HG02970 (cell line): ENCODE data around the gene ECEL1.

Experiments used
- ATAC-seq: cut with Tn5 transposase; IDR thresholded peaks from one replicate; pipeline ENCODE4 v1.9.1; 2021; ENCODE audit warnings: mild to moderate bottlenecking, moderate library complexity, moderate number of reproducible peaks; ENCODE audit not compliant: unreplicated experiment, low FRiP score

ECEL1 gene

DNA sequence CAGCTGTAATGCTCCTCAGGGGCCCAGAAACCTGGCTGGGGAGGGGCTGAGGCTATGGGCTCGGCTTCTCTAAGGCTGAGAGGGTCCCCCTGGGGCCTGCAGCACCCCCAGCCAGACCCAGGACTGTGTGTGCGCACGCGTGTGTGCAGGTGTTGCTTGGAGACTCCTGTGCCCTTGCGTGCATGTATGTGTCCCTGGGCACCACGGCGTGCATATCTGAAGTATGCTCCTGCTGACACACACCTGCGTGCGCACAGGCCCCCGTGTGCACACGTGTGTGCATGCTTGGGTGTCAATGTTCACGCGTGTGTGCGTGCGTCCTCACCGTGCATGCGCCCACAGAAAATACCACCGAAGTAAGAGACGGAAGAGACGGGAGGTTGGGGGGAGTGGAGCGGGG lies 14.9 kb upstream of the ECEL1 start:
- no peak for ATAC-seq

DNA sequence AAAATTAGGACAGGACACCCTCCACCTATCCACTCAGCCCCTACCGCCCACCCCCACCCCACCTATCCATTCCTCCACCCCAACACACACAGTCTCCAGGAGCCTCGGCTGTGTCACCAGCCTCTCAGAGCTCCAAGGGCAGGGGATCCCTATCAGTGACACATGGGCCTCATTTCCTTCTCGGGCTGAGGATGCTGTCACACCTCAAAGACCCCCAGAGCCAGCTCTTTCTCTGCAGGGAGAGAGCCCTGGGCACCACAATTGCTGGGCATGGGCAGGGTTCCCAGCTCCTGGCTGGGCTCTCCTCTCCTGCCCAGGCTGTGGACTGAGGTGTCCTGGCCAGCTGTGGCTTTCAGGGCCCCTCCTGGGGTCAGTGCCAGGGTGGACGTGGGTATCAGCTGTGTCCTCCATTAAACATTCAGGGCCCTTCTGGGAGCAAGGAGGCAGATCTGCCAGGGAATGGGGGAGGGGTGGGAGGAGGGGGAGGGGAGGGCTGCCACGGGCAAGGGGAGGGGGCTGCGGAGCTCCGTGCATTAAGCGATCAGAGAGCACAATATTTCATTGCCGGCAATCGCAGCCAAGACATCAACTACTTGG lies 14.3 kb upstream of the ECEL1 start:
- ATAC-seq, result no peak

- ATAC-seq, result no peak
These were observed 13.7 kb upstream of the ECEL1 start for GRCh38 chr2:232501331-232501771.

DNA sequence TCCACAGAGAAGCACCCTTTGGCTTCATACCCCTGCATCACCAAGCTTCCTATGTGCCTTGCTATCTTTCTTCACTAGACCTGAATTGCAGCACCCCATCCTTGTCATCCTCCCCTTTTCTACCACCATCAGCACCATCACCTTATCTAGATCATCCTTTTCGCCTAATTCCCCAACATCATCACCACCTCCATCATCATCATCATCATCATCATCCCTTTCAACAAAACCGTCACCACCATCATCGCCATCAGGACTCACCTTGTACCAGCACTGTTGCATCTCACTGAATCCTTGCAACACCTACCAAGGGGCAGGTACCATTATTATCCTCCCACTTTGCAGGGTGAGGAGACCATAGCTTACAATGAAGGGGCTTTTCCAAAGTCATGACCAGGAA lies 10.8 kb upstream of the ECEL1 start:
- no peak for ATAC-seq

DNA sequence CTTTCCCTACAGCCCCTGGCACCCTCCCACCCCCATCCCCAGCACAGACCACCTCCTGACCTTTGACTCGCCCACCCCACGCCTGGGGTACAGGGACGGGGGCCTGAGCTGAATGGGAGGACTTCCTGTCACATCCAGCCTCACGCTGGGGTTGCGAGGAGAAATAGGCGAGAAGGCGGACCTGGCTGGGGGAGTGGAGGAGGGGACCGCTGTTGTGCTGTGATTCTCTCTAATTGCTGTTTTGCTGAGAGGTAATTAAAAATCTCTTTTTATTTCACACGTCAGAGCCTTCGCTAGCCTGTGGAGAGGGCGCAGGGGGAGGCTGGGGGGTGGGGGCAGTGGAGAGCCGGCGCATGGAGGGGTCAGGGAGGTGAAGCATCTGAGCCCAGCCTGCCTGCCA lies 9.7 kb upstream of the ECEL1 start:
- no peak for ATAC-seq

- no peak for ATAC-seq
These were observed 9.1 kb upstream of the ECEL1 start for GRCh38 chr2:232496501-232497270.

- ATAC-seq, result no peak
These were observed 7.7 kb upstream of the ECEL1 start for GRCh38 chr2:232495292-232495691.

- no peak for ATAC-seq
These were observed 6.9 kb upstream of the ECEL1 start for GRCh38 chr2:232494542-232494941.

DNA sequence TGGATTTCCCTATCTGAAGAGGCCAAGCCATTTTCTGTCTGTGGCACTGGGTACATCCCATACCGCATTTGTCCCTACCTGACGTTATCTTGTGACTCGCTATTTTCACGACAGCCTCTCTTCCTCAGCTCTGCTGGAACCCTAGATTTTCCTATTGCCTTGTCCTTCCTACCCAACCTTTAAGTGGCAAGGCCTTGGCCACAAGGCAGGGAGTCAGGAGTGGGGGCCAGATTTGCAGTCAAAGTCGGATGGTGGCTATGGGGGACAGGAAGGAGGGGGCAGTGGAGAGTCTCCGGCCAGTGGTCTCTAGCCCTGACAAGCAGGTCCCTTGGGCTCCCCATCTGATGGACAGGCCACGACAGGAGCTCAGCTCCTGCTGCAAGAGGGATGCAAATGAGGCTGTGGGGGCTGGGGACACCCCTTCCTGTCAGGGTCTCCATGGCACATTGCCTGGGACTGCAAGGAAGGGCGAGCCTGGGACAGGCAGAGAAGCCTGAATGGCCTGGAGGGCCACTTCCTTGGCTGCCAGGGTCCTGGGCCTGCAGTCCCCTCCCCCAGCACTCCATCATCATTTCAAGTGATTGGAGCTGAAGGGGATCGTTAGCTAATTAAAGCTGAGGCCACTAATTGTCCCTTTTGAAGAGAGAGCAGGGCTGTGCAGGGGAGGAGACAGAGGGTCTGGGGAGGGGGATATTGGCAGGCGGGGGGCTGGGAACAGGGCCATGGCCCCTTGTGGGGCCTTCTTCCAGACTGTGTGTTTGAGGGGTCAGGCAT lies 6.3 kb upstream of the ECEL1 start:
- no peak for ATAC-seq

DNA sequence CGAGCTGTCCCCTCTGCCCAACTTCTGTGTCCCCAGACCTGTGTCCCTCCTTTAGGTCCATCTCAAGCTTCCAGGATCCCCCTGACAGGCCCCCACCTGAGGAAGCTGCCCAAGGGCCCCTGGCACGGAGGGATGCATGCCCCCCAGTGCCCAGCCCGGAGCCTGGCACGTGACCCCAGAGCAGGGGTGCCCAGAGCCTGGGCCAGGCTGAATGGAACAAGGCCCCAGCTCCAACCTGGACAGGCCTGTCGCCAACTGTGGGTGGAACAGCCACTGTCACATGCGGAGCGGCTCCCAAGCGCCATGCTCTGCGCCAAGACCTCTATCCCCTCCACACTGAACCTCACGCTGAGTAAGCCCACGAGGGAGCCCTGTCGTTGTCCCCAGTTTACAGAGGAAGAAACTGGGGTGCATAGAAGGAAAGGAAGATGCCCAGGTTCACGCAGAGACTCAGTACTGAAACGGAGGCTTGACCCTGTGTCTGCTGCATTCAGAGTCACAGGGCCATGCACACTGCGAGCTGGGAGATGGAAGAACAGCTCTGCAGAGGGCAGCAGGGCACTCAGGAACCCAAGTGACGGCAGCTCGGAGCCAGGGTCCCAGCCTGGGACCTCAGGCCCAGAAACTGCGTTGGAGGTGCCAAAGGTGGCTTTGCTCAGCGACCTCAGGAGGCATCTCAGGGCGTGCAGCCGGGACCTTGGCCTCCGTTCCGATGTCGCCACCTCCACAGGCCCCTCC lies 5.5 kb upstream of the ECEL1 start:
- ATAC-seq, result no peak

DNA sequence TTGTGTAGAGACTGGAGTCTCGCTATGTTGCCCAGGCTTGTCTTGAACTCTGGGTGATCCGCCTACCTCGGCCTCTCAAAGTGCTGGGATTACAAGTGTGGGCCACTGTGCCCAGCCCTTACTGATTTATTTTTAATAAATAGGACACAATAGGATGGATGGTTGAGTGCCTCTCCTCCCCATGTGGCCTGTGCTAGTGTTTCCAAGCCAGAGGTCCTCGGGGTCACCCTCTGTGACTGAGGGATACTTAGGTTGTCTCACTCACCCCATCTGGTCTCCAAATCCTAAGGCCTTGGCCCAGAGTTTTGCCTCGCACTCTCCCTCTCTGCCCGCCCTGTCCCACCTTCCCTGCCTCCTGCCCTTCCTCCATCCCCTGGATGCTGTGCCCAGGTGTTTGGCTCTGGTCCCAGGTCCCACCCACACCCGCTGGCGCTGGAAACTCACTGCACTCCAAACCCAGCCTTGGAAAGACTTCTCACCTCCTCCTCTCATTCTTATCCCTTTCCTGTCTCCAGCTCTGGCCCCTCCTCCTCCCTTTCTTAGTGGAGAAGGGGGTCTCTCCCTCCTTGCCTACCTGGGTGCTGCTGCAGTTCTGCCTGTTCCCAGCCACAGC lies 4.7 kb upstream of the ECEL1 start:
- ATAC-seq, result no peak

DNA sequence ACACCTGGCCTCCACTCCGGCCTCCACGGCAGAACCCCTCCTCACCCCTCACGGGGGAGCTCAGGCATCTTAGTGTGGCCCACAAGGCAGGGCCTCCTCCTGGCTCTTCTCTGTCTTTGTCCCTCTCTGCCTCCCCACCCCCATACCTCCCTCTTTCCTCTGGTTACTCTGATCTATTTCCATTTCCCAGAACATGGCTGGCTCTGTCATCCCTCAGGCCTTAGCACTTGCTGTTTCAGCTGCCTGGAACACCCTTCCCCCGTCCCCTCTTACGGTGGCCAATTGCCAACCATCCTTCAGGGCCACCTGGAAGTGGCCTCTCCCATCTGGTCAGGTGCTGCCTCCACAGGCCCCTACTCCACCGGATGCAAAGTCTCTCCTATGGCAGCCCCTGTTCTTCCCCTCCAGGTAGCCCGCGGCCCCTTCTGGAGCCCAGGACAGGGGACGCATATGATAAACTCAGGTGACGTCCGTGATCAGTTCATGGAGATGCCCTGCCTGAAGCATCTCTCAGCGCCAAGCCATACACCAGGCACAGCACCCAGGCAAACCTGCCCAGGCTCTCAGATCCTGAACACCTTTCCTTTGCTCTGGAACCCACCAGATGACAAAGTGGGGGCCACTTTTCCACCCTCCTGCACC lies 3.6 kb upstream of the ECEL1 start:
- ATAC-seq, result no peak

- ATAC-seq, result no peak
These were observed 2.8 kb upstream of the ECEL1 start for GRCh38 chr2:232490221-232491138.

- ATAC-seq, result no peak
These were observed 2.0 kb upstream of the ECEL1 start for GRCh38 chr2:232489516-232490220.

DNA sequence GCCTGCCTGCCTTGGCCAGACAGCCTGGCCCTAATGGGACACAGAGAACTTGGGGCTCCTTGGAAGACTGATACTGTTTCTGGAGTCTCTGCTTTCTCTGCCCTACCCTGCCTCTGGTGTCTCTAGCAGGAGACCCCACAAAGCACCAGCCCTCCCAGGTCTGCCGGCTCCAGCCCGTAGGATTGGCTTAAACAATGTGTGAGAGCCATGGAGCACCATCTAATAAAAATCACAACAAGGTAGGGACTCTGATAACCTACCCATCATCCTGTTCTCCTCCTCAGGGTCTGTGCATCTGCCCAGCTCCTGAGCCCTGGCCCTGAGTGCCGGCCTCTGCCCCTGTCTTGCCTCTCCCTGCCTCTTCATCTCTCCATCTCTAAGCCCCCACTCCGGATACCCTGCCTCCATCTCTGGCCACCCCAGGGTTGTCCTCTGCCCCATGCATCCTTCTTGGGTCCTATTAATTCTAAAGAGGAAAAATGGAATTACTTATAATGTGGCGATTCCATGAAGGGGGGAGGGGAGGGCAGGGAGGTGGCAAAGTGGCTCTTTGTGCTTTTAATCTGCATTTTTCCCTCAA lies 1.2 kb upstream of the ECEL1 start:
- no peak for ATAC-seq

GRCh38 chr2:232488097-232488711 lies 570 bp upstream of the ECEL1 start:
- ATAC-seq, result no peak

GRCh38 chr2:232486558-232487384 lies 863 bp downstream of the ECEL1 start:
- ATAC-seq, result no peak
